GM21619 (cell line): ENCODE results near the gene TM7SF2.

Experiments used
- ATAC-seq: cut with Tn5 transposase; IDR thresholded peaks from one replicate; pipeline ENCODE4 v1.9.1; 2021; ENCODE audit not compliant: unreplicated experiment

Gene TM7SF2

DNA sequence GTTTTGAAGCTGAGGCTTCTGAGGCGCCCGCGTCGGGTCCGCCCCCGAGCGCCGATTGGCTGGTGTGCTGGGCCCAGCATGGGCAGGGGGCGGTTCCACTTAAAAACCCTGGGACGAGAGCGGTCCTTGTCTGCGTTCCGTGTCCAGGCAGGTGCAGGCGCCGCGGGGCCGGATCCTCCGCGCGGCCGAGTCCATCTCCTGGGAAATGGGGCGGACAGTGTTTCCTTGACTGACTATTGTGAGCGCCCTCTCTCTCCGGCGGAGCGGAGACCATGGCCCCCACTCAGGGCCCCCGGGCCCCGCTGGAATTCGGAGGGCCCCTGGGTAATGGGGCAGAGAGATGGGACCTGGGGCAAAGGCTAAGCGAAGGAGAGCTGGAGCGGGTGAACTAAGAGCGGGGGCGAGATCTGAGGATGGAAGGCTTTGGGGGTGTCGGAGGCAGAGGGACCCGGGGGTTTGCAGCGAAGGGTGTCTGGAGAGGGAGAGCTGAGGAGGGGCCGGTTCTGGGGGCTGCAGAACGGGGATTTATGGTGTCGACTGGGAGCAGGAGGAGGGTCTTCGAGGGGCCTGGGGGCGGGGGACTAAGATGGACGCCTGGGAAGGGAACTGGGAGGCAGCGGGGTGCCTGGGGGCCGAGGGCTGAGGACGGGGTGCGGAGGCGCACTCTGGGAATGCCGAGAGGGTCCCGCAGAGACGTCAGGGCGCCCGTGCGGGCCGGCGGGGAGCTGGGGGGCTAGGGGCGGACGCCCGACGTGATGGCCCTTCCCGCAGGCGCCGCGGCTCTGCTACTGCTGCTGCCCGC, at the start of gene TM7SF2:
TSS of gene TM7SF2 (plus strand) at position 129 of the 802 bp plus-strand sequence. CDS start at position 273, 144 bp downstream.
- ATAC-seq = peak; percentile 62

DNA sequence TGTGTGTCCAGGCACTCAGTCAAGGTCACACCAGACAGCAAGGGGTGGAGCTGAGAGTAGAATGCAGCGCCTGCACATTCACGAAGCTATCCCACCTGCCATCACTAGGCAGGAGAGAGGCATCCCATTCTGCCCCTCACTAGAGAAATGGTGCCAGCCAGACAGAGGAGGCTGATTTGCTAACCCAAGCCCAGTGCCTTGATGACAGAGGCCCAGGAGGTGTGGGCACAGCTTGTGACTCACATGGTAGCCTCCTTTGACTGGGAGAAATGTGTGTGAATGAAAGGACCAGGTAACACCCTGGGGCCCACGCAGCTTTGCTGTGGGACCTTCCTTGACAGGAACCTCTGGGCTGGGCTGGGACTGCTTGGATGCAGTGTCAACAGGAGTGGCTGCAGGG, 48.1 kb upstream of the TM7SF2 start:
- no peak for ATAC-seq

- ATAC-seq = no peak
These were observed 46.8 kb upstream of the TM7SF2 start for GRCh38 chr11:65064847-65065240.

DNA sequence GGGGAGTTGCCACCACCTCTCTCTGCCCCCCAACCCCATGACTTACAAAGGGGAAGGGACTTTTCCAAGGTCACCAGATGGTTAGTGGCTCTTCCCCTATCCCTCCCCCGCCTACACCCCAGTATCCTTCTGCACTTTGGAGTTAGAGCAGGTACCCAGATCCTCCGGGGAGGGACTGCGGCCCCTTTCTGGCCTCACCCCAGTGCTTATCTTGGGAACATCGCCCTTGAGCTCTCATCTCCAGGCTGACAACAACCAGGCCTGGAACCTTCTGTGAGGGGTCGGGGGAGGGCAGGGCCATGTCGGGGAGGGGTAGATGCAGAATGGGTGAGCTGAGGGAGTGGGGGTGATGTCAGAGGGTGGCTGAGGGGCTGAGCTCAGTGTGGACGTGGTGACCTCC, 45.8 kb upstream of the TM7SF2 start:
- no peak for ATAC-seq

DNA sequence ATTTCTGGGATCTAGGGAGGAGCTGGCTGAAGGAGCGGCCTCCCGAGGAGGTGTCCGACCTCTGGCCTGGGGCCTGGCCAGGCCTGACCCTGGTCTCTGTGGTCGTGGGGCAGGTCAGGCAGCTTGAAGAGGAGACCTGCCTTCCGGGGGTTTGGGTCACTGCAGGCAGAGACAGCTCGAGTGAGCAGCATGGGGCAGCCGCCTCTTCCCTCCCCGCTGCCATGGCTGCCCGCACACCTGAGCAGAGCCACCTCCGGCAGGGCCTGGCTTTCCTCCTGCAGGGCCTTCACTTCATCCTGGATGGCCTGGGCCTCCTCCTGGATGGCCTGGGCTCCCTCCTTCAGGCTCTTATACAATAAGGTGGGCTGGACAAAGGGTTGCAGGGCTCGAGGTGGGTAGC, 45.4 kb upstream of the TM7SF2 start:
- ATAC-seq = no peak

DNA sequence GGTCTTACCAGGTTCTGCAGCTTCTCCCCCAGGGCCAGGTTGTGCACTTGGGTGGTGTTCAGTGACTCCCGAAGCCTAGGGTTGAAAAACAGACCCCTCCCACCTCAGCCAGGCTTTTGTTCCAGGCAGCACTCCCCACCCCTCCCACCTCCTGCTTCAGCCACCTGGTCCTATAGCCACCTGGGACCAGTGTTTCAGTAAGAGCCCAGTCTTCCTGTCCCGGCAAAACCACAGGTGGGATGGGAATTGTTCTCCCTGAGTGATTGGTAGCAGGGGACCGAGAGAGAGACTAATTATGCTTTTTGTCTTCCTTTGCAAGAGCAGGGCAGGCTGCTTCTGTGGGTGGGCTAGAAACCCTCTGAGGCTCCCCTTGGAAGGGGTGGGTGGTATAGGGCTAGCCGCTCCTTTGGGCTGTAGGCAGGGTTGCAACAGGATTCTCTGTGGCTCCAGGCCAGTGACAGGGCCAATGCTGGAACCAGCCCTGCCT, 44.8 kb upstream of the TM7SF2 start:
- no peak for ATAC-seq

DNA sequence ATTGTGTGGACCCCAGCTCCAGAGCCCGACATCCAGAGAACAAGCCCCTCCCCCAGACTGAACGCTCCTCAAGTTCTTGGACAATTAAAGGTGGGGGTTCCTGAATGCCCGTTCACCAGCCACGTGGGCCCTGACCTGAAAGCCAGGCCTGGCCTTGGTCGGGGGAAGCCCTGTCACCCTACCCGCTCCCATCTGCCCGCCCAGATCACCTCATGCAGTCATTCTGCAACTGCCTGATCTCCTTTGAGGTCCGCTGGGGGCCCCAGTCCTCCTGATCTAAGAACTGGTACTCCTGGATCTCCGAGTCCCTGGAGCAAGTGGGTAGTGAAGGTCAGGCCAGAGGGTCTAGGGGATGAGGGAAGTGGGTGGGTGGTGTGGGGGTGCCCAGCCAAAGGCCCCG, 44.2 kb upstream of the TM7SF2 start:
- ATAC-seq = no peak

DNA sequence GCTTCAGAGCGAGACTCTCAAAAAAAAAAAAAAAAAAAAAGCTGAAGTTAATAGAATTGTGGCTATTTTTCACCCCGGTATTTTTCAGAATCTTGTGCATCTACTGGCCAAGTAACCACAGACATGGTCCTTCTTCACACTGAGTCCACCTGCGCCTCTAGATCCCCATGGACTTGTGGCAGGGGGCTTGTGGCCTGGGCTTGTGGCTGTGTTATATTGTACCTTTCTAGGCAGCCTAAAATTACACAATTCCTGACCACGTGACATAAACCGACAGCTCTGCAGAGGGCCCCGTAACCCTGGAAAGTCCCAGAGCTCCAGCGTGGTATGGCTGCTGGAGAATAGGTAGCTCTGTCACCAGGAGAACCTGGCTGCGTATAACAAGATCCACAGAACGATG, 42.5 kb upstream of the TM7SF2 start:
- ATAC-seq = no peak

DNA sequence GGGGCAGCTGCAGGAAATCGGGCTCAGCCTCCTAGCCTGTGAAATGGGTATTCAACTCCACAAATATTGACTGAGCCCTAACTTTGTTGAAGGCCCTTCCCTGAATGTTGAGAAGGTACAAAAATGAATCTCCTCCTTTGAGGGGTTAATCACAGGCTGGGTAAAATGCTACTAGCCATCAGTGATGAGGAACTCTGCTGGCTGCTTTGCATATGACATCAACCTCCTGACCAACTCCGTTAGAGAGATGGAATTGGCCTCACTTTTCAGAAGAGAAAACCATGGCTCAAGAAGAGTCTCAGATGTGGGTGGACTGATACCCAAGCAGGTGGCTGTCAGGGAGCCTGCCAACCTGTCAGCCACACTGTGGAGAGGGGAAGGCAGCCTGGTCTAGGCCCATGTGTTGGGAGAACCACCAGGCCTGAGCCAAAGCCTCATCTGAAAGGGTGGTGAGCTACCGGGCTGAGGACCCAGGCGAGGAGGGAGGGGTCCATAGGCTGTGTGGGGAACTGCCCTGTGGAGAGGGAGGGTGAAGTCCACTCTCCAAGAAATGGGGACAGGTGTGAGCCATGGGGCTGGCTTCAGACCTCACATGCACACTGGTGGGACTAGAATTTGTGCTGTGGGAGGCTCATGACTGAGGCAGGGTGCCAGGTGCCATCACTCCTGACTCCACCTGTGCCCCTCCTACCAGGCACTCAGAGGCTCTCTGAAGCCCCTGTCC, 39.6 kb upstream of the TM7SF2 start:
- ATAC-seq = no peak

DNA sequence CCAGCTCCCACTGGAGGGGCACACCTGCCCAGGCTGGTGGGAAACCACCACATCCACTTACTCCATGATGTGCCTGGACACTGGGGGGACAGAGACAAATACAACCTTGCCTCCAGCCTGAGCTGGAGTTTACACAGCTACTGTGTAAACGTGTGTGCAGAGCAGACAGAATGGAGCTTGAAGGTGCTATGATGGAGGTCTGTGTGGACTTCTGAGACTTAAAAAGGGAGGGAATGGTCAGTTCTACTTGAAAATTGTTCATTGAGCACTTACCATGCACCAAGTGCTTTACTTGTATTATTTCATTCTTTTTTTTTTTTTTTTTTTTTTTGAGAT, 39.1 kb upstream of the TM7SF2 start:
- no peak for ATAC-seq

GRCh38 chr11:65077451-65077850, 34.2 kb upstream of the TM7SF2 start:
- no peak for ATAC-seq

GRCh38 chr11:65078151-65078550, 33.5 kb upstream of the TM7SF2 start:
- ATAC-seq = no peak

GRCh38 chr11:65078786-65079342, 32.8 kb upstream of the TM7SF2 start:
- ATAC-seq = no peak

DNA sequence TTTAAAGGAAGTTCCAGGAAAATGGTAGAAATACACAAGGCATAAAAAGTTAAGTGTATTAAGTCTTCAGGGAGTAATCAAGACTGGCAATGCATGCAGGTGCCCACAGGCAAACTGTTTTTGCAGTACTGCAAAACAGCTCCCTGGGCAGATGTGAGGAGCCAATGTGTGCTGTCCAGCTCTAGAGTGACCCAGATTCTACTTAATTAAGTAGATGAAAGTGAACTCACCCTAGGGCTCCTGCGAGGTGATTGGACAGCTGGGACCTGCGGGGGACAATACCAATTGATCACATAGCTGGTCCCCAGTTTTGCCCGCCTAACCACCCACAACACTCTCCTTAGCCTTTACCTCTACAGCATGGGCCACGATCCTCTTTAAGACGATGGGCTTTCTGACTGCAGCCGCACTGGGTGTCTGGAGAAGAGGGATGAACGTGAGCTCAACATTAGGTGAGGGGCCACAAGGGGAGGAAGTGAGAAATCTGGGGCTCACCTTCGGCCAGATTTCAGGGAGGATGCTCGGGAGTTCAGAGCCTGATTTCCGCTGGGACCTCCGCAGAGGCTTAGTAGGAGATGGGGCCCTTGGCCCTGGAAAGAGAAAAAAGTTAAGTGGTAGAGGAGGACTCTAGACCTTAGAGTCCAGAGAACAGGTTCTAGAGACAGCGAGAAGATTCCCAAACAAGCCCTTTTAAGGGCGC, 28.4 kb upstream of the TM7SF2 start:
- peak; percentile 8 for ATAC-seq

DNA sequence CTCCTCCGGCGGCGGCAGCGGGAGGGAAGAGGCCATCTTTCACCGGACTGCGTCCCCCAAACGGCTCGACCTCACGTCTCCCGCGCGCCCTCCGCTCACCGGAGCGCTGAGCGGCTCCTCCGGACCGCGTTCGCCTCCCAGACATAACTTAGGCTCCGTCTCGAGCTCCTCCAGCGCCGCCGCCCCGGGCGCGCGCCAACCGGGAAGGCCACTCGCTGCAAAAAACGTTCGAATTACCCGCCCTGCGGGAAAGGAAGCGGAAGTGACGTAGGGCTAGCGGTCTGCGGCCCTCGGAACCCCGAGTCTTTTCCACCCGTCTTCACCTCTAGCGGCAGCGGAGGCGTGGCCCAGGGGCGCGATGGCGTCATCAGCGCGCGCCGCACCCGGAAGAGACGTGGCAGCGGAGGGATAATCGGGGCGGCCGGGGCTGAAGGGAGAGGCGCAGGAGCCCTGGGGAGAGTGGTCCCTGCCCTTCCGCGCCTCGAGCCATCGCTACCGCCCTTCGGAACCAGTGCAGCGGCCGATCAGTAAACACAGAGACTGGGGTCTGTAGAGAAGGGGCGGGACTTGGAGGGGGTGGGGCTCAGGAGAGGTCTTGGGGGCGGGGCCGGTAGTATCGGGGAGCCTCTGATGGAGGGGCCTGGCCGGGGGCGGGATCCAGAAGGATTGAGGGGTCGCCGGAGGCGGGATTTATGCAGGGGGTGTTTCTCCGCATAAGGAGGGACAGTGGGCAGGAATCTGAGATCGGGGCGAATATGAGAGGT, 27.7 kb upstream of the TM7SF2 start, which contains the start of the genes CDCA5 and ZFPL1:
TSS of gene CDCA5 (minus strand) at position 207 of the 764 bp plus-strand sequence. CDS start at position 145, 62 bp downstream.
TSS of gene ZFPL1 (plus strand) at position 389 of the 764 bp plus-strand sequence. CDS start 477 bp downstream, outside the sequence.
- peak; percentile 73 for ATAC-seq

DNA sequence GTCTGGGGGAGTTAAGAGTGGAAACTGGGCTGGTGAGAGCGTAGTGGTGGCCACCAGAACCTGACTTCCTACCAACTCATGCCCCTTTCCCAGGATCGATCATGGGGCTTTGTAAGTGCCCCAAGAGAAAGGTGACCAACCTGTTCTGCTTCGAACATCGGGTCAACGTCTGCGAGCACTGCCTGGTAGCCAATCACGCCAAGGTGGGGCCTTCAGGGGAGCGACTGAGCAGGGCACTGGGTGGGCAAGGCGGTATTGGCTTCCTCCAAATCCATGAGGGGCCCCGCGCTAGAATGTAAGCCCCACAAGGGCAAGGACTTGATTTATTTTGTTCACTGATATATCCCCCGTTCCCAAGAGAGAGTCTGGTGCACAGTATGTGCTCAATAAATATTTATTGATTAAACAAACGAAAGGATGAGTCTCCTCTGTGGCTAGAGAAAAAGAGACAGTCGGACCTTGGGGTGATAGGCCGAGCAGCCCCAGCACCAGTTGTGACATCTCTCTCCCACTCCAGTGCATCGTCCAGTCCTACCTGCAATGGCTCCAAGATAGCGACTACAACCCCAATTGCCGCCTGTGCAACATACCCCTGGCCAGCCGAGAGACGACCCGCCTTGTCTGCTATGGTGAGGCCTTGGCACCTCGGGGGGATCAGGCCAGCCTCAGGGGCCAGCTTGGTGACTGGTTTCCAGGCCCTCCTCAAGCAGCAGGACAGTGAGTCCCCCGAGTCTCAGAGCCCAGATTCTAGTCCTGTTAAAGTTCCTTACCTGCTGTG, 26.9 kb upstream of the TM7SF2 start:
- no peak for ATAC-seq

GRCh38 chr11:65085446-65085845, 26.2 kb upstream of the TM7SF2 start:
- no peak for ATAC-seq

GRCh38 chr11:65086809-65087208, 24.9 kb upstream of the TM7SF2 start:
- no peak for ATAC-seq

DNA sequence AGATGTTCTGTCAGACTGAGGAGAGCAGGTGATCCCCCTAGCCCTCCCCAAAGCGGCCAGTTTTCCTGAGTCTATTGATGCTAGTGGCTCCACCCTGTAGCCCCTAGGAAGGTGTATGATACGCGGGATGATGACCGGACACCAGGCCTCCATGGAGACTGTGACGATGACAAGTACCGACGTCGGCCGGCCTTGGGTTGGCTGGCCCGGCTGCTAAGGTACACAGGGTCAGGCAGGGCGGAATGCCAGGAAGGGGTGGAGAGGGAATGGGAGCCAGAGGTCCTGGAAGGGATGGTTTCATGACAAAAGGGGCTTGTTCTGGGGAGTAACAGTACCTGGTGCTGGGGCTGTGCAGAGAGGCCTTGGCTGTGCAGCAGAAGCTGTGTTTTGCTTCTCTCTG, 24.5 kb upstream of the TM7SF2 start:
- no peak for ATAC-seq

DNA sequence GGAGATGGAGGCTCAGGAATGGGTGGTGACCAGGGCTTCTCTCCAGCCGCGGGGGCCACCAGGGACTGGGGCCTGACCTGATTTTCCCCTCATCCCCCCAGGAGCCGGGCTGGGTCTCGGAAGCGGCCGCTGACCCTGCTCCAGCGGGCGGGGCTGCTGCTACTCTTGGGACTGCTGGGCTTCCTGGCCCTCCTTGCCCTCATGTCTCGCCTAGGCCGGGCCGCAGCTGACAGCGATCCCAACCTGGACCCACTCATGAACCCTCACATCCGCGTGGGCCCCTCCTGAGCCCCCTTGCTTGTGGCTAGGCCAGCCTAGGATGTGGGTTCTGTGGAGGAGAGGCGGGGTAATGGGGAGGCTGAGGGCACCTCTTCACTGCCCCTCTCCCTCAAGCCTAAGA, 23.8 kb upstream of the TM7SF2 start:
- ATAC-seq = no peak
